BLaER1 treated with 17β-estradiol and CSF1 and Interleukin-3, amounts not matched to agents 10 nM and 100 nM (cell line): ENCODE data around the gene LARP1.
A peak's percentile ranks its signal among the peaks of the same experiment; 100 is the strongest.

Experiments
- H3K27ac ChIP-seq, 11 experiments: shearing (Covaris generic); formaldehyde crosslinking; 2 replicates each; pipeline ENCODE4 v1.8.1; 2022
- H3K27me3 ChIP-seq, 11 experiments: shearing (Covaris generic); formaldehyde crosslinking; 2 replicates each; pipeline ENCODE4 v1.8.1; 2022
- H3K36me3 ChIP-seq, 11 experiments: shearing (Covaris generic); formaldehyde crosslinking; 2 replicates each; pipeline ENCODE4 v1.8.1; 2022
- H3K4me1 ChIP-seq, 10 experiments: shearing (Covaris generic); formaldehyde crosslinking; 2 replicates each; pipeline ENCODE4 v1.8.1; 2022
- H3K4me2 ChIP-seq, 11 experiments: shearing (Covaris generic); formaldehyde crosslinking; 2 replicates each; pipeline ENCODE4 v1.8.1; 2022
- H3K4me3 ChIP-seq, 10 experiments: shearing (Covaris generic); formaldehyde crosslinking; 2 replicates each; pipeline ENCODE4 v1.8.1; 2022
- H3K9ac ChIP-seq, 11 experiments: shearing (Covaris generic); formaldehyde crosslinking; 2 replicates each; pipeline ENCODE4 v1.8.1; 2022
- H3K9me3 ChIP-seq, 11 experiments: shearing (Covaris generic); formaldehyde crosslinking; replicated peaks in 1 of 11; 2 replicates each; pipeline ENCODE4 v1.8.1; 2022
- H4K20me1 ChIP-seq, 11 experiments: shearing (Covaris generic); formaldehyde crosslinking; 2 replicates each; pipeline ENCODE4 v1.8.1; 2022
- Cebpa-rat ChIP-seq, 11 experiments: shearing (Covaris generic); IDR thresholded peaks; 2 replicates each; pipeline ENCODE4 v1.8.1; 2022

The LARP1 gene

DNA sequence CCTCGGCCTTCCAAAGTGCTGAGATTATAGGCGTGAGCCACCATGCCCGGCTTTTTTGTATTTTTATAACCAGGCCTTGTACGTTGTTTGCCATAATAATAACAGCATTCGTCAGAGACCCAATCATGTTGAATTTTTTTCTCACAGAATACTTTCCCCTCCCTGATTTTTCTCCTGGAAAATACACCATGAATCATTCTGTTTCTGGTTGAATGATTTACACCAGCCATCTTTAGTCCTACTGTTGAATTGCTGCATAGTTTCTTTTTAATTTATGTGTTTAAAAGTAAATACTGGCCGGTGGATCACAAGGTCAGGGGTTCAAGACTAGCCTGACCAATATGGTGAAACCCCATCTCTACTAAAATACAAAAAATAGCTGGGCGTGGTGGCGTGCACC is 106.8 kb downstream of the LARP1 start:
- H3K4me3 ChIP-seq: peak overlapping the region in 6 of 10 experiments; percentile 77 to 91 (median 86); a peak in 7 of 20 replicates
- no peaks in the 10 kb centered on the region for H3K27me3 ChIP-seq
- peak overlapping the region in 7 of 11 experiments; percentile 3 to 99 (median 91); a peak in 5 of 22 replicates for H3K27ac ChIP-seq
- peaks cover 38 to 57% (median 40%) of the 10 kb centered on the region in 11 experiments for H3K36me3 ChIP-seq
- peaks cover 65 to 78% (median 73%) of the 10 kb centered on the region in 11 experiments for H4K20me1 ChIP-seq
- no peaks in the 10 kb centered on the region for H3K9me3 ChIP-seq
- H3K4me1 ChIP-seq: peaks cover 37 to 52% (median 42%) of the 10 kb centered on the region in 10 experiments
- TF ChIP-seq Cebpa-rat (IDR thresholded peaks at IDR 0.05): no peak
- peak overlapping the region; percentile 82 to 99 (median 92) for H3K4me2 ChIP-seq
- peak overlapping the region in 2 of 11 experiments; percentile 95 to 97; a peak in 3 of 22 replicates for H3K9ac ChIP-seq

DNA sequence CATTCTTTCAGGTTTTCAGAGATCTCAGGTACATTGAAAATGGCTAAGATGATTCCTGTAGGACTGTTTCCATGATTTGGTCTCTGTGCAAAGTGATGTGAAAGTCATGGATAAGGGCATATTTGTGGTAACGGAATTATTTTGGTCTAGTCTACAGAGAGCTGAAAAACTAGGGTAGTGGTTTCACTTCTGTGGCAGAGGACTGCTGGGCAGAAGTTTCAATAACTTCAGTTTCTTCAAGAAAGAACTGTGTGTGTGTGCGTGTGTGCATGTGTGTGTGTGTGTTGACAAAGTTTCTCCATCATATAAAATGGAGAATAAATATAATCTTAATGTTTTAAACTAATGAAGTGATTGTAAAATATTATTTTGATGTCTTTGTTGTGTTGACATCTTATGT is 107.6 kb downstream of the LARP1 start:
- TF ChIP-seq Cebpa-rat (IDR thresholded peaks at IDR 0.05): no peak
- H3K27ac ChIP-seq: peak overlapping the region in 6 of 11 experiments; percentile 3 to 30 (median 14); a peak in 3 of 22 replicates

DNA sequence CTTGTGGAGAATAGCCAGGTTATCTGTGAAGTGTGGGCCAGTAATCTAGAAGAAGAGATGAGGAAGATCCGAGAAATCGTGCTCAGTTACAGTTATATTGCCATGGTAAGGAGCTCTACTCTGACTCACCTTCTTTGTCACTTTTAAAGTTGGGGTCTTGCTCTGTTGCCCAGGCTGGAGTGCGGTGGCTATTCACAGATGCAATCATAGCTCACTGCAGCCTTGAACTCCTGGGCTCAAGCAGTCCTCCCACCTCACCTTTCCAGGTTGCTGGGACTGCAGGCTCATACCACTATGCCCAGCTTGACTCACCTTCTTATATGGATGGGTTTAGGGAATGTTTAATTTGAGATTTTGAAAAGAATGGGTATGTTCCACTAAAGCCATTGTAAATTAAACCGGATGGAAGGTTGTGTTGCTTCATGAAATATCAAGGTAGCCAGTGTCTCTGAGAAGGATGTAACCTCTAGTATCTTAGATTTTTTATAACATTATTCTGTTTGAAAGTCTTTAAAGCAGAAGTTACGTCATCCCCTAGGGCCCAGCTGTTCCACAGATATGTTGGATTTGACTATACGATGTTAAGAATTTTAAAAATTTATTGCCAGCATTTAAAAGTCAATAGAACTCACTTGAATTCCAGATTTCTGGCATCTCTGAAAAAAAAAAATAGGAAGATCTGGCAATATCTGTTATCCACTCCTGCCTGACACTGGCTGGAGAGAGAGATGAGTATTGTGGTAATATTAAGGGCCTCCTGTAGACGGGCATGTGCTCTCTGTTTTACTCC is 108.3 kb downstream of the LARP1 start:
- TF ChIP-seq Cebpa-rat (IDR thresholded peaks at IDR 0.05): no peak
- Histone ChIP-seq H3K9ac (peak overlapping the region in 2 of 11 experiments; percentile 0 to 13; a peak in 2 of 22 replicates), H4K20me1 (peaks cover 79 to 94% (median 88%) of the 10 kb centered on the region in 11 experiments), H3K36me3 (peaks cover 53 to 73% (median 55%) of the 10 kb centered on the region in 11 experiments), H3K27me3 (no peaks in the 10 kb centered on the region), H3K9me3 (no peaks in the 10 kb centered on the region), H3K27ac (0 out of 22 replicates have a peak overlapping the region, but pooled peaks of 1 of the 11 experiments have one; percentile 3), H3K4me3 (no peak overlapping the region), H3K4me1 (peaks cover 33 to 50% (median 40%) of the 10 kb centered on the region in 10 experiments), H3K4me2 (peak overlapping the region; percentile 82 to 99 (median 92); a peak in 20 of 22 replicates)

More for the DNA sequence above, 107.6 kb downstream of the LARP1 start:
- Histone ChIP-seq H4K20me1 (peaks cover 73 to 86% (median 81%) of the 10 kb centered on the region in 11 experiments), H3K4me1 (peaks cover 33 to 50% (median 37%) of the 10 kb centered on the region in 10 experiments), H3K4me3 (peak overlapping the region in 3 of 10 experiments; percentile 16 to 91 (median 41); a peak in 2 of 20 replicates), H3K27me3 (no peaks in the 10 kb centered on the region), H3K4me2 (peak overlapping the region; percentile 82 to 99 (median 92)), H3K9ac (peak overlapping the region in 6 of 11 experiments; percentile 0 to 28 (median 6); a peak in 6 of 22 replicates), H3K36me3 (peaks cover 46 to 65% (median 48%) of the 10 kb centered on the region in 11 experiments), H3K9me3 (no peaks in the 10 kb centered on the region)

DNA sequence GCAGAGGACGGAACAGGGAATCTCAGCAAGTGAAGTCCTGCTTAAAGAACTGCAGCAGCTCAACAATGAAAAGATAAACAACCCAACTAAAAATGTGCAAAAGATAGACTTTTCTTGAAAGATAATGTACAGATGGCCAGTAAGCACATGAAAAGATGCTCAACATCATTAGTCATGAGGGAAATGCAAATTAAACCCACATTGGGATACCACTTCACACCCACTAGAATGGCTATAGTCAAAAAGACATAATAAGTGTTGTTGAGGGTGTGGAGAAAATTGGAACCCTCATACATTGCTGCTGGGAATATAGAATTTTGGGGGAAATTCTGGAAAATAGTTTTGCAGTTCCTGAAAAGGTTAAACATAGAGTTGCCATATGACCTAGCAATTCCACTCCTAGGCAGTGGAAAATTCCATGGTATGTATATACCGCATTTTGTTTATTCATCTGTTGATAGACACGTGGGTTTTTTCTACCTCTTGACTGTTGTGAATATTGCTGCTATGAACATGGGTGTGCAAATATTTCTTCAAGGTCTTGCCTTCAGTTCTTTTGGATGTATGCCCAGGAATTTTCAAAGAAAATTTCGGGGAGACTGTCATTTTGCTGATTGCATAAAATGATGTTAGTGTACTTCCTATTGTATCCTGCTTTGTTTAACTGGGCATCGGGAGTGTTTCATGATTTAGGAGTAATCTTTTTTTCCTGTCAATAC is 110.4 kb downstream of the LARP1 start:
- Histone ChIP-seq H4K20me1 (peaks cover 88 to 100% (median 98%) of the 10 kb centered on the region in 11 experiments), H3K27ac (no peak overlapping the region), H3K27me3 (no peaks in the 10 kb centered on the region), H3K4me2 (no peak overlapping the region), H3K9ac (no peak overlapping the region), H3K9me3 (no peaks in the 10 kb centered on the region), H3K4me1 (peaks cover 26 to 41% (median 35%) of the 10 kb centered on the region in 10 experiments), H3K36me3 (peaks cover 72 to 94% (median 76%) of the 10 kb centered on the region in 11 experiments), H3K4me3 (no peak overlapping the region)
- no peak for TF ChIP-seq Cebpa-rat (IDR thresholded peaks at IDR 0.05)

DNA sequence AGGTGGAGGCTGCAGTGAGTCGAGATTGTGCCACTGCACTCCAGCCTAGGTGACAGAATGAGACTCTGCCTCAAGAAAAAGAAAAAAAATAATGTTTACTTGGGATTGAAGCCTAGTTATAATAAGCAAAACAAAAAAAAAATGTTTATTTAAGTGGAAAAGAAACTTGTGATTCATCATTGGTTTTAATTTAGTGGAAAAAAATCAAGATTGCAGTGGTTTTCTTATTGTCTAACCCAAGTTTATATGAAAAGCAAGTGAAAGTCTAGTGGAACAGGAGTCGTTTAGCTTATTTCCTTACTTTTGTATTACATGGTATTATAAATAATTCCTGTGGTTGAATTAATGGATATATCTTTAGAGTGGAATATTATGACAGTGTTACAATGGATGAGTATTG is 111.7 kb downstream of the LARP1 start:
- Histone ChIP-seq H3K36me3 (peaks cover 85 to 100% (median 88%) of the 10 kb centered on the region in 11 experiments), H4K20me1 (peaks cover 80 to 100% (median 92%) of the 10 kb centered on the region in 11 experiments)
- TF ChIP-seq Cebpa-rat (IDR thresholded peaks at IDR 0.05): no peak

More for the DNA sequence above, 111.7 kb downstream of the LARP1 start:
- Histone ChIP-seq H3K9ac (no peak overlapping the region), H3K4me2 (no peak overlapping the region), H3K27ac (no peak overlapping the region), H3K4me3 (no peak overlapping the region), H3K9me3 (no peaks in the 10 kb centered on the region), H3K27me3 (no peaks in the 10 kb centered on the region), H3K4me1 (peaks cover 18 to 29% (median 24%) of the 10 kb centered on the region in 10 experiments)
